ENCODE measurements around the gene SLC20A1.

SLC20A1 gene

DNA sequence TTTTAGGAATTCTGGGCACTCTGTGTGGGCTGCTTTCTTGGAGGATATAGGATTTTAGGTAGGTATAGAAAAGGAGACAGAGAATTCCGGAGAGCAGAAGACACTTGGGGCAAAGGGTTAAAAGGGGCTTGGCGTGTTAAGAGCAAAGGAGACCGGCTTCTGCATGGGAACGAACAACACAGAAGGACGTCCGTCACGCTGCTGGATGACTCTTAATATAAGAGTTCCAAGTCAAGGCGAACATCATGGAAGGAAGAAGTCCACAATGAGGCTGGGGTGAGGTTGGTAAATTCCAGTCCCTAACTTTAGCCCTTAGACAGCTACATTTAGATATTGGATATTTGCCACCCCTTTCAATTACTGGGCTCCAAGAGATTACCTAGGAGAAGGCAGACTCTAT, 15.9 kb upstream of the SLC20A1 start:
- no peak for TF ChIP-seq CTCF (IDR thresholded peaks at IDR 0.05; ENCODE audit: unreplicated experiment in 3 of 3)
- no peaks in the 10 kb centered on the region for H3K36me3 Mint-ChIP-seq (ENCODE audit: low read depth)
- H3K9me3 Mint-ChIP-seq: no peaks in the 10 kb centered on the region
- H3K4me3 Mint-ChIP-seq: no peak overlapping the region
- peaks cover 7% of the 10 kb centered on the region for H3K27me3 Mint-ChIP-seq (ENCODE audit: low read depth)
- H3K27ac Mint-ChIP-seq: peak overlapping the region in 2 of 3 experiments; percentile 6 to 12
- H3K4me1 Mint-ChIP-seq: peaks cover 33% of the 10 kb centered on the region

- H3K4me1 Mint-ChIP-seq: peaks cover 33% of the 10 kb centered on the region
- H3K27ac Mint-ChIP-seq: peak overlapping the region in 2 of 3 experiments; percentile 12 to 64
- no peaks in the 10 kb centered on the region for H3K9me3 Mint-ChIP-seq
- no peak overlapping the region for H3K4me3 Mint-ChIP-seq
- peaks cover 4% of the 10 kb centered on the region for H3K27me3 Mint-ChIP-seq (ENCODE audit: low read depth)
- no peak for TF ChIP-seq CTCF (IDR thresholded peaks at IDR 0.05; ENCODE audit: unreplicated experiment in 3 of 3)
- no peaks in the 10 kb centered on the region for H3K36me3 Mint-ChIP-seq (ENCODE audit: low read depth)
Measured at GRCh38 chr2:112630268-112630667, 15.5 kb upstream of the SLC20A1 start.

GRCh38 chr2:112633708-112634107, 12.0 kb upstream of the SLC20A1 start:
- H3K36me3 Mint-ChIP-seq (ENCODE audit: low read depth): no peaks in the 10 kb centered on the region
- H3K4me3 Mint-ChIP-seq: no peak overlapping the region
- H3K27me3 Mint-ChIP-seq (ENCODE audit: low read depth): peaks cover 17% of the 10 kb centered on the region
- peaks cover 19% of the 10 kb centered on the region for H3K4me1 Mint-ChIP-seq
- H3K27ac Mint-ChIP-seq: peak overlapping the region in 2 of 3 experiments; percentile 44 to 92
- H3K9me3 Mint-ChIP-seq: no peaks in the 10 kb centered on the region
- TF ChIP-seq CTCF (IDR thresholded peaks at IDR 0.05; ENCODE audit: unreplicated experiment in 3 of 3): no peak

DNA sequence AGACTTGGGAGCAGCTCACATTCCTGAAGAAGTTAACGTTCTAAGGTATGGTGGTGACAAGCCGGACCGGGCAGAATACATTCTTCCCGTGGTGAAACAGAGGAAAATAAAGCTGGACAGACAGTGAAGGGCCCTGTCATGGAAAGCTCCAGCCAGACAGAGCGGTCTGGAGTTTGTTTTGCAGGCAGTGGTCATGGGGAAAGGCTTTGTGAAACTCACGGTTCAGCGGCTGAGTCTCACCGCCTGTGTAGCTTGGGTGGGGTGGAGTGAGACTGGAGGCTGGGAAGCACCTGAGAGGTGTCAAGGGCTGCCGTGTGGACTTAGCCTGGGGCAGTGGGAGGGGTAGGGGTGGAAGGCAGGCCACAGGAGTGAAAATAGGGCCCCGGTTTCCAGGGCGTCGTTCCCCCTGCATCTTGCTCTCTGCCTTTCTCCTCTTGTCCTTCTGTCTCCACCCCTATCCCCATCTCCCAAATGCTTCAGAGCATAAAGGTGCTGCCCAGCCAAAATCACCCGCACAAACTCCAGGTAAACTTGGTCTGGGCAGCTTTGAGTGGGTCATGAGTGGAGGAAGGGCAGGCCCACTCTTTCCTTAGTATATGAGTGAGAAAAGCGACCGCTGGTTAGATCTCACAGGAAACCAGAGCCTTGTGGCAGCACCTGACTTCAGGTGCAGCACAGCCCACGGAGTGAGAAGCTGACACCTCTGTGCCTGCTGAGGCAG, 11.4 kb upstream of the SLC20A1 start:
- peaks cover 17% of the 10 kb centered on the region for H3K27me3 Mint-ChIP-seq (ENCODE audit: low read depth)
- no peak for TF ChIP-seq CTCF (IDR thresholded peaks at IDR 0.05; ENCODE audit: unreplicated experiment in 3 of 3)
- no peaks in the 10 kb centered on the region for H3K36me3 Mint-ChIP-seq (ENCODE audit: low read depth)
- peaks cover 19% of the 10 kb centered on the region for H3K4me1 Mint-ChIP-seq
- H3K9me3 Mint-ChIP-seq: no peaks in the 10 kb centered on the region
- peak overlapping the region in 2 of 3 experiments; percentile 44 to 92 for H3K27ac Mint-ChIP-seq
- no peak overlapping the region for H3K4me3 Mint-ChIP-seq

- H3K9me3 Mint-ChIP-seq: no peaks in the 10 kb centered on the region
- H3K36me3 Mint-ChIP-seq (ENCODE audit: low read depth): no peaks in the 10 kb centered on the region
- peaks cover 13% of the 10 kb centered on the region for H3K27me3 Mint-ChIP-seq (ENCODE audit: low read depth)
- peak overlapping the region in 1 of 3 experiments; percentile 92 for H3K27ac Mint-ChIP-seq
- H3K4me3 Mint-ChIP-seq: no peak overlapping the region
- peaks cover 19% of the 10 kb centered on the region for H3K4me1 Mint-ChIP-seq
- no peak for TF ChIP-seq CTCF (IDR thresholded peaks at IDR 0.05; ENCODE audit: unreplicated experiment in 3 of 3)
Measured at GRCh38 chr2:112634874-112635157, 10.9 kb upstream of the SLC20A1 start.

- TF ChIP-seq CTCF (IDR thresholded peaks at IDR 0.05; ENCODE audit: unreplicated experiment in 3 of 3): no peak
- Mint-ChIP-seq H3K27me3 (ENCODE audit: low read depth) (peaks cover 13% of the 10 kb centered on the region), H3K4me1 (peaks cover 3% of the 10 kb centered on the region), H3K4me3 (no peak overlapping the region), H3K9me3 (no peaks in the 10 kb centered on the region), H3K36me3 (ENCODE audit: low read depth) (no peaks in the 10 kb centered on the region), H3K27ac (peak overlapping the region in 1 of 3 experiments; percentile 82)
Measured at GRCh38 chr2:112636605-112637288, 9.0 kb upstream of the SLC20A1 start.
